Amygdala (tissue), 56 donors: Measurements from ENCODE around the gene KCTD10.
"Not testable (repeated sequence)": the region's sequence is repeated elsewhere in the genome, so short reads cannot be mapped to it uniquely, and the experiment has no call there.

ENCODE experiments used
- DNase-seq, 56 donors: peaks; one replicate each; lab custom pipeline; 2025; lab: John Stamatoyannopoulos, UW

Gene KCTD10

GRCh38 chr12:109475121-109475520 lies 2.0 kb downstream of the KCTD10 start:
- no peak for DNase-seq

GRCh38 chr12:109473526-109474270 lies 3.4 kb downstream of the KCTD10 start:
- DNase-seq, result not testable (repeated sequence)

GRCh38 chr12:109473006-109473405 lies 4.1 kb downstream of the KCTD10 start:
- DNase-seq, result no peak

GRCh38 chr12:109469517-109469916 lies 7.6 kb downstream of the KCTD10 start:
- no peak for DNase-seq

- no peak for DNase-seq
Measured at GRCh38 chr12:109467978-109468676, 9.0 kb downstream of the KCTD10 start.

GRCh38 chr12:109466821-109467220 lies 10.3 kb downstream of the KCTD10 start:
- DNase-seq, result peak in 1 of 56 donors; percentile 12

- no peak for DNase-seq
Measured at GRCh38 chr12:109466305-109466704, 10.8 kb downstream of the KCTD10 start.

- DNase-seq, result no peak
Measured at GRCh38 chr12:109464642-109465351, 12.3 kb downstream of the KCTD10 start.

- no peak for DNase-seq
Measured at GRCh38 chr12:109463756-109464155, 13.3 kb downstream of the KCTD10 start.

GRCh38 chr12:109462868-109463692 lies 14.0 kb downstream of the KCTD10 start:
- DNase-seq, result peak in 3 of 56 donors; percentile 5 to 27 (median 16)

GRCh38 chr12:109461846-109462756 lies 15.0 kb downstream of the KCTD10 start:
- DNase-seq, result peak in 13 of 56 donors; percentile 5 to 46 (median 22)

GRCh38 chr12:109461049-109461845 lies 15.9 kb downstream of the KCTD10 start:
- DNase-seq, result peak in 6 of 56 donors; percentile 9 to 22 (median 15)

GRCh38 chr12:109460538-109460937 lies 16.6 kb downstream of the KCTD10 start:
- DNase-seq, result no peak

GRCh38 chr12:109459247-109459646 lies 17.9 kb downstream of the KCTD10 start:
- DNase-seq, result no peak

GRCh38 chr12:109458771-109459208 lies 18.3 kb downstream of the KCTD10 start:
- no peak for DNase-seq

GRCh38 chr12:109458086-109458485 lies 19.0 kb downstream of the KCTD10 start:
- DNase-seq, result no peak

- DNase-seq, result no peak
Measured at GRCh38 chr12:109455706-109456105, 21.4 kb downstream of the KCTD10 start.

GRCh38 chr12:109452489-109452888 lies 24.6 kb downstream of the KCTD10 start:
- no peak for DNase-seq
